HepG2 (cell line): ENCODE results near the gene PDCD10. TPM values are rescaled to one million over a fixed set of nuclear protein-coding genes. Genes with fewer than 3 reads are reported as not detected.

Source experiments
- ARID3A ChIP-seq: IDR thresholded peaks from 2 replicates; pipeline ENCODE4 v1.6.1; 2012; ENCODE audit warnings: low read depth, low read length, improper control_type of control experiment
- ELF3 ChIP-seq: IDR thresholded peaks from 2 replicates; pipeline ENCODE4 v1.6.1; 2016; ENCODE audit warnings: missing genetic modification reagents, missing compliant biosample characterization
- JDP2 ChIP-seq: sonication (generic); formaldehyde crosslinking; IDR thresholded peaks from 2 replicates; pipeline ENCODE4 v1.8.1; 2022; ENCODE audit warnings: missing genetic modification reagents, borderline replicate concordance
- KAT7 ChIP-seq: IDR thresholded peaks from 2 replicates; pipeline ENCODE4 v1.6.1; 2018; ENCODE audit warnings: borderline replicate concordance, missing compliant biosample characterization
- KLF16 ChIP-seq, 2 experiments: sonication (generic) in 1 of 2; formaldehyde crosslinking in 1 of 2; IDR thresholded peaks; 2 replicates each; pipeline versions ENCODE4 v1.6.1 to v1.8.0; 2016 to 2023; ENCODE audit warnings: missing genetic modification reagents in 2 of 2, missing compliant biosample characterization in 1 of 2
- MLXIP ChIP-seq: sonication (generic); formaldehyde crosslinking; IDR thresholded peaks from 2 replicates; pipeline ENCODE4 v1.9.0; 2021; ENCODE audit warnings: missing genetic modification reagents, borderline replicate concordance
- NFKBIZ ChIP-seq: IDR thresholded peaks from 2 replicates; pipeline ENCODE4 v1.6.1; 2018; ENCODE audit warnings: missing genetic modification reagents, missing compliant biosample characterization
- RBM22 ChIP-seq: fragments of 200-400 bp; formaldehyde crosslinking; optimal IDR thresholded peaks from 2 replicates; pipeline ENCODE3; 2017; ENCODE audit warnings: mild to moderate bottlenecking, low read length, moderate library complexity
- REL ChIP-seq: sonication (generic); formaldehyde crosslinking; conservative IDR thresholded peaks from 2 replicates; pipeline ENCODE4 v1.8.0; 2022; ENCODE audit warnings: mild to moderate bottlenecking, missing genetic modification reagents, moderate library complexity
- SRSF4 ChIP-seq: fragments of 200-400 bp; formaldehyde crosslinking; IDR thresholded peaks from one replicate; pipeline ENCODE4 v1.6.1; 2018; ENCODE audit warnings: mild to moderate bottlenecking, low read depth, low read length, moderate library complexity; ENCODE audit not compliant: poor library complexity, severe bottlenecking
- SSRP1 ChIP-seq: IDR thresholded peaks from 2 replicates; pipeline ENCODE4 v1.6.1; 2016; ENCODE audit warnings: control low read depth
- ZBTB46 ChIP-seq: sonication (generic); formaldehyde crosslinking; IDR thresholded peaks from 2 replicates; pipeline ENCODE4 v1.4.0; 2020; ENCODE audit warnings: mild to moderate bottlenecking, missing genetic modification reagents, borderline replicate concordance
- ZNF275 ChIP-seq: sonication (generic); formaldehyde crosslinking; IDR thresholded peaks from 2 replicates; pipeline ENCODE4 v1.8.0; 2022; ENCODE audit warnings: missing genetic modification reagents, mild to moderate bottlenecking, inconsistent platforms, borderline replicate concordance
- ZNF280D ChIP-seq: sonication (generic); formaldehyde crosslinking; IDR thresholded peaks from 2 replicates; pipeline ENCODE4 v1.5.1; 2020; ENCODE audit warnings: mild to moderate bottlenecking, missing genetic modification reagents
- ZNF616 ChIP-seq: sonication (generic); formaldehyde crosslinking; IDR thresholded peaks from 2 replicates; pipeline ENCODE4 v1.5.0; 2020; ENCODE audit warnings: low read depth, mild to moderate bottlenecking, missing genetic modification reagents
- ZNF766 ChIP-seq: sonication (generic); formaldehyde crosslinking; IDR thresholded peaks from 2 replicates; pipeline ENCODE4 v1.5.0; 2020; ENCODE audit warnings: missing genetic modification reagents, borderline replicate concordance
- ZSCAN20 ChIP-seq: sonication (generic); formaldehyde crosslinking; IDR thresholded peaks from 2 replicates; pipeline ENCODE4 v1.4.0; 2020; ENCODE audit warnings: missing genetic modification reagents, mild to moderate bottlenecking, borderline replicate concordance
- polyA plus RNA-seq, 8 experiments: library from polyadenylated mRNA; depleted of rRNA in 3 of 8; stranded (reverse) in 7 of 8; unstranded in 1 of 8; fragments of >200 nt; fragmentation: Illumina TruSeq in 4 of 8; extraction: Trizol in 4 of 8; gene quantifications; 2 replicates each; pipeline versions ENCODE4 v1.2.1 to v1.2.3, GENCODE V29; 2011 to 2016; ENCODE audit warnings: low read depth in 4 of 8, missing spikeins in 1 of 8, mixed read lengths in 1 of 8; ENCODE audit not compliant: insufficient read depth in 1 of 8
- total RNA-seq, 5 experiments: library from RNA; depleted of rRNA; stranded (reverse); fragments of >200 nt; fragmentation: Illumina TruSeq; extraction: Trizol; gene quantifications; 2 replicates each; pipeline ENCODE4 v1.2.3, GENCODE V29; 2016; ENCODE audit warnings: low read depth in 1 of 5

Gene PDCD10
- total and polyA plus RNA-seq, 2 of the 13 experiments (the other 11 are each of a cell fraction or from before 2014, with no cell fraction given), result 48.5 to 53.9 TPM

GRCh38 chr3:167734498-167735232, at the start of gene PDCD10 (continued):
- TF ChIP-seq ZSCAN20 (CRISPR knock-in tag) (0 out of 2 replicates have a peak, but pooled peaks have one; percentile 48), NFKBIZ (no peak), JDP2 (no peak), KAT7 (CRISPR knock-in tag) (no peak), ZNF766 (CRISPR knock-in tag) (peak; percentile 37; the same call in 1 of the 2 replicates), SSRP1 (no peak), ZNF275 (CRISPR knock-in tag) (no peak; the same call in 1 of the 2 replicates), RBM22 (no peak), ZNF616 (no peak; the same call in 1 of the 2 replicates), ARID3A (no peak), KLF16 (CRISPR knock-in tag; IDR thresholded peaks at IDR 0.05) (peak in 1 of 2 experiments; percentile 62; a peak in 1 of 4 replicates), MLXIP (no peak), REL (CRISPR knock-in tag) (no peak), ZNF280D (CRISPR knock-in tag) (no peak; the same call in 1 of the 2 replicates), ELF3 (CRISPR knock-in tag) (peak; percentile 64), SRSF4 (no peak), ZBTB46 (CRISPR knock-in tag) (no peak)
